NCI-H2081 (cell line): Measurements from ENCODE around the gene SYNPR.

Experiments
- DNase-seq, 2 experiments: peaks; one replicate each; lab custom pipeline; 2025; lab: John Stamatoyannopoulos, UW

The SYNPR gene

DNA sequence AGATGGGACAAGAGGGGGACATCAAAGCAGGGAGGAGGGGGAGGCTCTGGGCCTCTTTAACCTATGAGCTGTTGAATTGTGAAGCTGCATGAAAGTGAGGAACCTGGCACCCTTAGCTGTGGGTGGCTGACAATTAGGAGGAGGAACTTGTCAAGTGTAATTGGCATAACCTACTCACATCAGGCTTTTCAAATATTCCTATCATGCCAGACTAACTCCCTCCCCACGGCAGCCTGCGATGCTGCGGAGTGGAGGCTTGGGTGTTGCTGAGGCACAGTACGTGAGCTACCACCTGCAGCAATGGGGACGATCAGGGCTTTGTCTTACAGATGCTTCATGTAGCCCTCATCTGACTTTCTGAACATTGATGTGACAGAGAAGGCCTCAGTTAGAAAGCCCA is 193.7 kb downstream of the SYNPR start:
- DNase-seq = no peak

DNA sequence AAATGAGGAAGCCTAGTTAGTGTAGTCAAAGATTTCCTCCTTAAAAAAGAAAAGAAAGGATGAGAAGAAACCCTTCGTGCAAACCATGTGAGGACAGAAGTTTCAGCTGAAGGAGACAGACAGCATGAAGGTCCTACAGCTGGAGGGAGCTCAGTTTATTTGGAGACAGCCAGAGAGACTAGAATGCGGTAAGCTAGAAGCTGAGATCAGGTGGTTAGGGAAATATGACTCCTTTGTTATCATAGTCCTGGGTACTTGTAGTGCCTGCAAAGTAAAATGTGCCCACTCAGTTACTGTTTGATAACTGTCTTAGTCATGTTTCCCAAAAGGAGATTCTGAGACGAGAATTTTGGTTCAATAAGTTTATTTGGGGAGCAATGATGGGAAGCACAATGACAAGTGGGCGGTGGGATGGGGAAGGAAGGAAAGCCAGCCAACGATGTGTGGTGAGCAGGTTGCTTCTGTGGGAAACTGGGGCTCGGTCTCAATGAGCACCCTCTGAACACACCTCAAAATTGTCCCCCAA is 195.6 kb downstream of the SYNPR start:
- DNase-seq = no peak

DNA sequence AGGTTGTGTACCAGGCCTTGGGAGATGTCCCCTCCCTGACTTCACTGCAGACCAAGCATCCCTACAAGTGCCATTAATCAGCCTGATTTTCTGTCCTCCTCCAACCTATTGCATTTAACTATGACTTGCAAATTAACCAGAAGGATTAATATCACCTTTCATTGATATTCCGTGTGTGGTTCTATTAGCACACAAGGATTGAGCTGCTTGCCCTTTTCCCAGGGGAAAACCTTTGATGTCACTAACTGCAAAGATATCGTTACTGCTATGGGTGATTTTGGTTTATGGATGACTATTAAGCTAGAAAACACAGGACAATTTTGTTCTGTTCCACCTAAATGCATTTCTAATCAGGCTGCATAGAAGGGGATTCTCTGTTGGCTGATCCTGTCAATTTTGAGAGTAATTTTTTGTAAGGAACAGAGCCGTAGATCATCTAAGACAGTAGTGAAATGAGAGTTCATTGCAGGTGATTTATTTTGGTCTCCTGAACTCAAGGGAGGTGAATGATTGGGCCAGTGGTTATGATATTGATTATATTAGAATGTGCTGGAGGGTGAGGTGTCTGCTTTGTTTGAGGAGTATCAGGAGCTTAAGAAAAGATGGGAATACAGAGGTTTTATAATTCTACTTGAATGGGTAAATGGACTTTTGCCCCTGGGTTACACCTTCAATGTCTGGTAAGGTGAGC is 196.9 kb downstream of the SYNPR start:
- DNase-seq = no peak

DNA sequence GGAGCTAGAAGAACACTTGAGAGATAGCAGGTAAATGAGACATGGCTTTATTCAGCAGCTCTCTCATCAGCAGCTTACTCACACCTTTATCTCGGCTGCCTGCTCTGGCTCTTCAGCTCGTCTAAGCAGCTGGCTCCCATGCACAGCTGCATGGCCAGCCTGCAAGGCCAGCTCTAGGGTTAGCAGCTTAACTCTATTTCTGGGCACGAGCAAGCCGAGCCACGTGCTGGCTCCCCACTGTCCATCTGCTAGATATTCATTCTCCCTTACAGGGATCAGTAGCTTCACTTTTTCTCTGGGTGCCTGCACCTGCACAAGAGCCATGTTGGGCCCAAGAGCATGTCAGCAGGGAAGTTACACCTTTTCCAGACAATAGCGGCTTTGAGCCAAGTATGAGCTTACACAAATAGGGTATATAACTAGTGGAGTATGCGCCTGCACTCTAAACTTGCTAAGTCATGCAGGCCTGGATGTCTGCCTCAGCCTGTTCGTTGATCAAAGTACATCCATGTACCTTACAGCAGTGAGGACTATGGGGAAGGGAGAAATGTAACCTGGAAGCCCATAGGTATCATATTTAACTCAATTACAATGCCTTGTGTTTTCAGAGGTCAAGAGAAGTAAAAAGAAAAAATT is 199.5 kb downstream of the SYNPR start:
- no peak for DNase-seq

DNA sequence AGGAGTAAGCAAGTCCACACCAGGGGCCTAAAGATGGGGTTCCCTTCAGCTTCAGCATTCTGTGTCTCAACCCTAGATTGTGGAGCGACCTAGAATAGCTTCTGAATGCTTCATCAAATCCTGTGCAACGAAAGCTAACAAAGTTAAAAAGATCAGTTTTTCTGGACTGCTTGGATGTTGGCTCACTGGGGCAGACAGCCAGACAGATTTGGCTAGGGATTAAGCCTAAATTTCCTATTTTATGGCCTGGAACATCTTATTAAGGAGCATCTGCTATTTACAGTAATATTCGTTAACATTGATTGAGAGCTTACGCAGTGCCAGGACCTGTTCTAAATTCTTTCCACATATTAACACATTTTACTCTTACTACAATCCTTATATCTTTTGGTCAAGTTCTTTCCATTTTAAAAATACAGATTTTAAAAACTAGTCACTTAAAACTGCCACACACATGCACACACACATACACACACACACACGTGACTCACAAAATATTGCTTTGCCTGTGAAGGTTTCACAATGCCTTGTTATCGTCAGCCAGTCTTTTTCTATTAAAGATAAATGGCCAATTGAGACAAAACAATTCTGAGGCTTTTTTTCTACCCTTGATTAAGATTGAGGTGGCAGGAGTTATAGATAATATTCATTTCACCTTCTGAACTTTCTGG is 201.0 kb downstream of the SYNPR start:
- DNase-seq = no peak

DNA sequence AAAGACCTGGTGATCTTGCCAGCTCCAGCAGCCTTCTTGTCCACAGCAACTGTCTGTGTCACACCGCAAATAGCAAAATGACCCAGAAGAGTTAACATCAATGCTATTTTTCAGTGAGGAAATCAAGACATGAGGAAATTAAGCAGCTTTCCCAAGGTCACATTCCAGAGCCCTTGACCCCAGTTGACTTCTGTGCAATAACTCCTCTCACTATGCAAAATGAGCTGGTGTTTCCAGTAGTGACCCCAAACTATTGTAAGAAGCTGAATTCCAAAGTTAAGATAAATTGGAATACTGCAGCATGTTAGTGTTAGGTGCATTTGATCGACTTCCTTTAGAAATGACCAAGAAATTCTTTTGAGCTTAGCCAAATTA is 201.5 kb downstream of the SYNPR start:
- no peak for DNase-seq

DNA sequence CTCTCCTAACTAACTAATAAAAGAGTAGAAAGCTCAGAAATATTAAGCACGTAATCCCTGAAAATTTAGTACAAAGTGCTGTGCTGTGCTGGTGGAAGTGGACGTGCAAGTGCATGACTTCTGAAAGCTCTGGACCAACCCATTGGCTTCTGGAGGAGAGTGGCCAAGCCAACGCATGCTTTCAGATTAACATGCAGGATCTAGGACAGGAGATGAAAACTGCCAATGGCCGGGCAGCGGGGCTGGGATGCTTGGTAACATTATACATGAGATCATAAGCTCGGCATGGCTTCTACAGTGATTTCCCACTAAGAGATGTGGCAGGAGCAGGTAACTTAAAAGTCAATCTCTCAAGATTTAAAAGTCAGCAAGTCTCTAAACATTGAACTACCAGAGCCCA is 203.5 kb downstream of the SYNPR start:
- no peak for DNase-seq

DNA sequence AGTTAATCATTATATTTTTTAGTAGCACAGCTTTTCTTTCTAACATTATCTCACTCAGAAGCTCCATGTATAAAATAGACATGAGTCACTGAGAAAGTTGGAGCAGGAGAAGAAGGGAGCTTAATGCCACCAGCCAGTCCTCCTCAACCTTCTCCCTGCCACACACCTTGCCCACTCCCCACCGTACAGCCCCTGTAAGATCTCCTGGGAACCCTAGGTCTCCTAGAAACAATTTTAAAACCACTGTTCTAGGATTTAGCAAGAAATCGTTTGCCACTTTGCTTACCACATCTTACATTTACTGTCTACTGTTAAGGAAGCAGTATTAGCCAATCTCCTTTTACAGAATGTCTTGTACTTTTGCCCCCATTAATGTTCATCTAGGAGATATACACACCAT is 204.2 kb downstream of the SYNPR start:
- DNase-seq = no peak

DNA sequence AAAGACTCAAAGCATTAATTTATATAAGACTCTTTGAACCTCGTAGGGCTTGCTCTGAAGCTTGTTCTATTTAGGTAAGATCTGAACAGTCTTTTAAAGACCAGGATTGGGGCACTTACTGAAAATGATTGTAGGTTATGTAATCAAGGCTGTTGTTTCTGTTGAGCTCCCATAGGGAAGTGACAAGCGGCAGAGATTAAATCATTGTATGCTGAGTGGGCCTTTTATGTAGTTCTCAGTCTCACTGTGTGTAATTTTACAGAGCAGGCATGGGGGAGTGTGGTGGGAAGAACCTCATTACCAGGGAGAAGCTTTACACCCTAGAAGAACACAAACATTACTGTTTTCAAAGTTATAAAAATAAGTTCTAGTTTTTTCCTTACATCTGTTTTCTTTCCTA is 214.4 kb downstream of the SYNPR start:
- DNase-seq = no peak

DNA sequence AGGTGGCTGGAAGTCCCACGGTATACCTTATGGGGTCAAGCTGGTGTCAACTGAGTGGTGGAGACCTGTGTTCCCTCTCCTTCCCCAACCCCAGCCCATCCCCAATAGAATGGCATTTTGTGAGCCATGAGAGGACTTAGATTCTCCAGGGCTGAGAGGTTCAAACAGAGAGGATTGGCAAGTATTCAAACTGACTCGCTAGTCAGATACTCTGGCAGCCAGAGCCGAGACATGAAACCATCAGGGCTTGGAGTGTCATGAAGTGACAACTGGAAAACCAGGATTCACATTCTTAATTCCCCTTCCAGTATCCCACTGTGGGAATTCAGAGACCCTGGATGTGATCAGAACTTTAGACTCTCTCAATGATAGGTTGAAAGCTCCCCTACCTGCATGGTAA is 215.0 kb downstream of the SYNPR start:
- DNase-seq = no peak

DNA sequence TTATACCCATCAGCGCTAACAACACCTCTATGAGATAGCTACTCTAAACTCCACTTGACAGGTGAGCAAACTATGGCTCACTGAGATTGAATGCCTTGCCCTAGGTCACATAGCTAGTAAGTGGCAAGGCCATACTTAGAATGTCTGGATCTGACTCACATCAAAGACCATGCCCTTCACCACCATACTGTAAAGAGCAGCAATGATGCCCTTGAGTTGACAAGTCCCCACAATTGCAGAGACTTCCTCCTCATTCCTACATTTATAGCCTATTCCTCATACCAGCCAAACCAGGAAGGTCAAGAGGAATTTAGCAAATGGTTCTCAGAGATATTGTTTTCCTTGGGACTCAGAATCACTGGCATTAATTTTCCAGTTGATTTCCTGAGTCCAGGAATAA is 216.5 kb downstream of the SYNPR start:
- DNase-seq = no peak

DNA sequence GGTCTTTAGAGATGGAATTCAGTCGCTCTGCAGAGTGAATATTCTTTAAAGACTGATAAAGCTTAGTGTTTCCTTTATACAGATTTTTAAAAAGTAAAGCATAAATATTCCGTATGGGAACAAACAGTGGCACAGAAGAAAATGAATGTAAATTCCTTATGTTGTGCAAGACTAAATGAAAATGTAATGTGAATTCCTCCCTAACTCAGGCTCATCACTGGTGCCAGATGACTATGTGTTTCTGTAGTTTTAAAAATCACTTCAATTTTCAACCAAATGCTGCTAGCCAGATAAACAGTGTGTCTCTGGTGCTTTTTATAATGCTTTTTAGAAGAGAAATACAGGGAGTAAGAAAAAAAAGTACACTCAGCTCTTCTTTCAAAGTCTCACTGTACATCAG is 219.5 kb downstream of the SYNPR start:
- DNase-seq = no peak

DNA sequence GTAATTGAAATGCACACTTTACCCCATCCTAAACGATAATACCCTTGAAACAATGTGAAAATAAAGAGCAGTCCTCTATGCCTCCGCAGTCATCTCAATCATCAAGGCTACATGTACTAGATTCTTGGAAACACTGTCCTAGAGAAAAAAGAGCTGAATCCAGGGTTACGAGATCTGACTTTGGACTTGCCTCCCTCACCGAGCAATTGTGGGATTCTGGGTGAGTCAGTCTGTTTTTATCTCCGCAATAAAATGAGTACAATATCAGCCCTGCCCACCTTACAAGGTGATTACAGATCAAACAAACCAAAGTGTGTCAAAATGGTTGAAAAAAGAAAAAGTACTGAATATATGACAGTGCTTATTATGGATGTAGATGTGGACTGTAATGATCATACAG is 222.1 kb downstream of the SYNPR start:
- DNase-seq = no peak

DNA sequence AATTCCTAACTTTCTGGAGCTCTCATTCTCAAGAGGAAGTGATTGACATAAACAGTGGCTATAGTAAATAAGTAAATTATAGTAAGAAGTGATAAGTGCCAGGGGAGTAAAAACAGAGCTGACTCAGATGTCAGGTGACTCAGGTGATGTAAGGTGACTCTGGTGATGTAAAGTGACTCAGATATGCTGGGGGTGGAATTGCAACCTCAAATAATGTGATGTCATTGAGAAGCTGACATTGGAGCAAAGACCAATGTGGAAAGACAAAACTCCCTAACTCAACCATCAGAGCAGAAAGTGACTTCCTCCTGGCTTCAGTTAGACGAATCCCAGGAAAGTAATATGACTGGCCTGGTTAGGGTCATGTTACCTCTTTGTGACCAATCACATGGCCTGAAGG is 230.2 kb downstream of the SYNPR start:
- DNase-seq = no peak

DNA sequence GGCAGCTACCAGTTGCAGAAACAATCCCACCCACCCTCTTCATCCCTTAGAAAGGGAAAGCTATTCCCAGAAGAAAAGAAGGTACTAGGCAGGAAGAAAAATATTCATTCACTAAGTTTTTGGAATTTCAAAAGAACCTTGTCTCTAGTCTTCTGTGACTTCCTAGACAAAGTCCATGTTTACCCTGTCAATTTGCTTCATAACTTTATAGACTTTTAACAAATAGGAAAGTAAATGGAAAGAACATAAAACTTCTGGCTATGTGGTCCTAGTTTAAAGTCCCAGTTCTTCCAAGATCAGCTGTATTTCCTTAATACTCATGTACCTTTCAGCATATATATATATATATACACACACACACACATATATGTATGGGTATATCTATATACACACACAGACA is 230.7 kb downstream of the SYNPR start:
- DNase-seq = no peak

DNA sequence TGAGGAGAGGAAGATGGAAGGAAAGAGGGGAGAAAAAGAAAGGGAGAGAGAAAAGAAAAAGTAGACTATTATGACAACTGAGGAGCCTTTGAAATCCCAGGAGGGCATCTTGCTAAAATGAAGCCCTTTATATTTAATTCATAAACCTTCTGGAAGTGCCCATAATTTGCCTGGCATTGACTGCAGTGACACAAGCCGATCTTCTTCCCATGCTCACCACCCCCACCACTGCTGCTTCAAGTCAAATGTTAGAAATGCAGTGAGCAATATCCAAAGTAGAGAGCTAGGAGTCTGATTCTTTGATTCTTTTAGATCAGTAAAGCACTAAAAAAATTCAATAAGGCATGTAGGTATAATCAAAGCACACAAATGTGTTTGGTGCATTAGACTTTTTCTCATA is 235.7 kb downstream of the SYNPR start:
- no peak for DNase-seq

DNA sequence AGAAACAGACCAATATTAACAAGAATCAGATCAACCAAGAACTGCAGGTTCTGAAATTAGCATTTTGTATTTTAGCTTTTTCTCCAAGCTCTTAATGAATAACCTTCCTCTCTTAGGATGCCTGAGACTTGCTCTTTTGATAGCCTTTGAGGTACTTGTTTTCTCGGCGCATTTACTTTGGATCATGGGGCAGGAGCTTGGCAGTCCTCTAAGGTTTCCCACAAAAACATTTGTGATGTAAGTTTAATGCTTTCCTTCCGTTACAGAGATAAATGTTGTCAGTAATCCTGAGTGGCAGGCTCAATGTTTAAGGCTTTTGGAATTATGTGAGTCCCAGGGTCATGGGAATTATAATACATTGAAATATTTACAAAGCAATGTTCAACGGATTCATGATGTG is 236.6 kb downstream of the SYNPR start:
- no peak for DNase-seq

DNA sequence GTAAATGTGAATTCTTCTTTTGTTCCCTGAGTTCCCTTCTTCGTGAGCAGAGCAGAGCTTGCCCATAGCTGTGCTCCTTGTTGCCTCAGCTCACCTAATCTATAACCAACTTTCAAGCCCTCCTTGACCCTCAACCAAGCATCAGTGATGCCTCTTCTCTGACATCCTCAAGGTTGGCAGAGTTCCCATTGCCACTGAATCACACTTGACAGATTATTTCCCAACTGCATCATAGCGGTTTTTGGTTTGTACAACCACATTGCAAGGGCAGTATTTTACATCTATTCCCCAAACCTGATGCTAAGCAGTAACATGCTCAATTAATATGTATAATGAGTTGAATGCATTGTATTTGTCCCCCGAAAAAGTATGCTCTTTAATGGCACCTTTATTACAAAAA is 241.3 kb downstream of the SYNPR start:
- no peak for DNase-seq

DNA sequence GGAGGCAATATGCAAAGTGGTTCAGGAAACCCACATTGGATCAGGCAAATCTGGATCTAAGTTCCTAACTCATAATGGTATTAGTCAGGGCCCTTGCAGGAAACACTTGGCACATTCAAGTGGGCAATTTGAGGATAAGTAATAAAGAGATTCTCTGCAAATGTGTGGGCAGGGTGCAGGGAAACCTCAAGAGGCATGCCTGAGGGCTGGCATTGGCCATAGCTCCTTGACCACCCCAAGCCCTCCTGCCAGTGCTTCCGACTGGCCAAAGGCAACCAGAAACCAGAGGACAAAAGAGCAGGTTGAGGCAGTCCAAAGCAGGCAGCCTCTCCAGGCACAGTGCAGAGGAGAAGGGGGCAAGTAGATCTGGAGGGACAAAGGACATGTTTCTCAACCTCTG is 243.5 kb downstream of the SYNPR start:
- DNase-seq = no peak

DNA sequence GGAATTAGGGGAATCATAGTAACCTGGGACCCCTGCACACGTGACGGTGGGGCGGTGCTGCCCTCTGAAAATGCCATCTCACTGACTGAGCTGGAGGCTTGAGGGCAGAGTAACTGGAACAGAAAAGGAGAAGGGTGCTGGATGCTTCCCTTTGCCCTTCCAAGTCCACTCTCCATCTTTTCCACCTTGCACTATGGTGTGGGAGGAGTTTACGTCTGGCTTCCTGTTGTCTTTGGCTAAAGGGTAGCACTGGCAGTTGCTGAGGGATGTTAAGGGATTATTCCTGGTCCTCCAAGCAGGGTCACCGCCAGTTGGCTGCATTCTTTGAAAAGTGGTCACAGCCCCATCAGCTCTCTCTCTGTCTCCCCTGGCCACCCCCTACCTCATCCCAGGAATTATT is 245.0 kb downstream of the SYNPR start:
- DNase-seq = no peak

DNA sequence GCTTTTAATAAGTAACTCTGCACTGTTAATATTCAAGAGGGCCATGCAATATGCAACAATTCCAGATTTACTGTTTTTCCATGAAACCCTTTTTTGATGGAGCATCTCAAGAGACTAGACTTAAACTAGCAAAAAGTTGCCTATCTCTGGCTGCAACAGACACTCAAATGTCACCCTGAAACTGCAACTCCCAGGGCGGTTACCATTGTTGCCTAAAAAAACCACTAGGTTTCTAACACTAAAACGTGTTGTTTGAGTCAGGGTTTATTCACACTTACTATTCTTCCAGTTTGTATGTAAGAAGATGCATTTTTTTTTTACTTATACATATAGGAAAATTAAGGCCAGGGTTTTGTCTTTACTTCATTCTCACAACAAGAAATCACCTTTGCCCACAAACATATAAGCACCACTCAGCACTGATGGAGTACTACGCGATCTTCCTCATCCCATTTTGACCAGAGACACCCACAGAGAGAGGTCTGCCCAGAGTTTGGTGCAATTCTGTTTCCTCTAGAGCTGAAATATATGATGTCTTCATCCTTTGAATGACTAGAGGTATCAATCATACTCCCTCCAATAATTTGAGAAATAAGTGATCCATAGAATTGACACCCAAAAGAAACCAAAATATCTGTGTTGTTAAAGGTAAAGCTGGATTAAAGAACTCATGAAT is 250.4 kb downstream of the SYNPR start:
- DNase-seq = no peak

DNA sequence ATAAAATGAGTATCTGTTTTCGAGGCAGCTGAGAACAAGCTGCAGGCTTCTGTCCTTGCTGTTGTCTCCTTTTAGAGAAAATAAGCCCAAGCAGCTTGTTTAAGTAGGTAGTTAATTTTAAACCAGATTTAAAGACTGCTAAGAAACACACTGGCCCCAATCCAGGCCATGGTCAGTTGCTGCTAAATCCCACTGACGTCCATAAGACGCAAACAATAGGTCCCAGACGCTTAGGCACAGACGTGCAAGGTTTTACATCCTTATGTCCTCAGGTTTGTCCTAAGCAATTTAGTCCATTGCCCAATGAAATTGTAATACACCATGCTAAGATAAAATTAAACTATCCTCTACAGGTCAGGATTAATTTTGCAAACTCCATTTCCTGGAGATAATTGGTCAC is 254.4 kb downstream of the SYNPR start:
- DNase-seq = no peak

DNA sequence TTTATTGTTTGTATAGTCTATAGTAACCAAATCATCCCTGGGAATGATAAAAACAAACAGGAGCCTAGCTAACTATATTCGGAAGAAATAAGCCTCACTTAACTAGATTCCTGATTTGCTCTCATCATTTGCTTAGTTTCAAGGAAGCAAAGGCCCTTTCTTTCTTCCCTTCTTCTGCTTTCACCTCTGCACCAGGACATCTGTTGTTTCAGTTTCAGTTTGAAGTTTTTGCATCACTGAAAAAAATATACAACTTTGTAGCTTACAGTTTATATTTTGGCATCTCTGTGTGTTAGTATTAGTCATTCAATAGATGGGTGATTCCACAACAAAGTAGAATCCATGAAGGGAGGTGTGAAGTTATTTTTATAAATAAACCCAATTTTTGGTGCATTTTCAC is 260.8 kb downstream of the SYNPR start:
- DNase-seq = no peak
